MM.1S (cell line): Measurements from ENCODE around the gene CRMP1.

Source experiments
- DNase-seq: peaks from one replicate; pipeline ENCODE4 v3.0.0-alpha.2; 2015
- H2AFZ ChIP-seq: fragments of 300-600 bp; sonication (generic); 2 replicates; pipeline ENCODE4 v1.6.0; 2016; ENCODE audit warnings: antibody characterized with exemption, low read length
- H3F3A ChIP-seq: fragments of 300-600 bp; sonication (generic); 2 replicates; pipeline ENCODE4 v1.6.1; 2016; ENCODE audit warnings: mild to moderate bottlenecking, antibody characterized with exemption, low read length, moderate library complexity, mixed read lengths; ENCODE audit not compliant: insufficient read depth
- H3K27ac ChIP-seq: fragments of 300-600 bp; sonication (generic); 2 replicates; pipeline ENCODE4 v1.5.1; 2016; ENCODE audit warnings: mild to moderate bottlenecking, low read length
- H3K27me3 ChIP-seq: fragments of 300-600 bp; sonication (generic); replicated peaks from 2 replicates; pipeline ENCODE4 v1.6.0; 2016; ENCODE audit warnings: low read length; ENCODE audit not compliant: insufficient read depth
- H3K36me3 ChIP-seq: fragments of 300-600 bp; sonication (generic); replicated peaks from 2 replicates; pipeline ENCODE4 v1.6.1; 2016; ENCODE audit warnings: mild to moderate bottlenecking, low read length, mixed read lengths; ENCODE audit not compliant: insufficient read depth
- H3K4me1 ChIP-seq: fragments of 300-600 bp; sonication (generic); 2 replicates; pipeline ENCODE4 v1.6.1; 2016; ENCODE audit warnings: low read length, mixed read lengths
- H3K4me2 ChIP-seq: fragments of 300-600 bp; sonication (generic); 2 replicates; pipeline ENCODE4 v1.6.0; 2016; ENCODE audit warnings: low read depth, low read length
- H3K4me3 ChIP-seq: fragments of 300-600 bp; sonication (generic); 2 replicates; pipeline ENCODE4 v1.5.1; 2016; ENCODE audit warnings: low read length, mixed read lengths
- H3K79me2 ChIP-seq: fragments of 300-600 bp; sonication (generic); 2 replicates; pipeline ENCODE4 v1.6.1; 2016; ENCODE audit warnings: mixed run types, low read length, mixed read lengths
- H3K9ac ChIP-seq: fragments of 300-600 bp; sonication (generic); 2 replicates; pipeline ENCODE4 v1.6.1; 2016; ENCODE audit warnings: low read length, mixed read lengths
- H3K9me2 ChIP-seq: fragments of 300-600 bp; sonication (generic); replicated peaks from 2 replicates; pipeline ENCODE4 v1.6.1; 2016; ENCODE audit warnings: mild to moderate bottlenecking, low read length, mixed read lengths; ENCODE audit not compliant: insufficient read depth
- H3K9me3 ChIP-seq: fragments of 300-600 bp; sonication (generic); replicated peaks from 2 replicates; pipeline ENCODE4 v1.6.1; 2016; ENCODE audit warnings: mild to moderate bottlenecking, low read length, mixed read lengths; ENCODE audit not compliant: insufficient read depth
- H4K20me1 ChIP-seq: fragments of 300-600 bp; sonication (generic); 2 replicates; pipeline ENCODE4 v1.6.1; 2016; ENCODE audit warnings: mild to moderate bottlenecking, low read length, moderate library complexity, mixed read lengths; ENCODE audit not compliant: insufficient read depth
- CTCF ChIP-seq: fragments of 300-600 bp; sonication (generic); IDR thresholded peaks from 2 replicates; pipeline ENCODE4 v1.5.1; 2016; ENCODE audit warnings: antibody characterized with exemption, low read length, mixed read lengths
- EZH2 ChIP-seq: fragments of 300-600 bp; sonication (generic); optimal IDR thresholded peaks from 2 replicates; pipeline ENCODE3; 2017; ENCODE audit warnings: low read depth, mild to moderate bottlenecking, antibody characterized with exemption, low read length, mixed read lengths
- EZH2phosphoT487 ChIP-seq: fragments of 300-600 bp; sonication (generic); IDR thresholded peaks from 2 replicates; pipeline ENCODE4 v1.6.1; 2018; ENCODE audit warnings: antibody characterized with exemption, low read length

CRMP1 gene

DNA sequence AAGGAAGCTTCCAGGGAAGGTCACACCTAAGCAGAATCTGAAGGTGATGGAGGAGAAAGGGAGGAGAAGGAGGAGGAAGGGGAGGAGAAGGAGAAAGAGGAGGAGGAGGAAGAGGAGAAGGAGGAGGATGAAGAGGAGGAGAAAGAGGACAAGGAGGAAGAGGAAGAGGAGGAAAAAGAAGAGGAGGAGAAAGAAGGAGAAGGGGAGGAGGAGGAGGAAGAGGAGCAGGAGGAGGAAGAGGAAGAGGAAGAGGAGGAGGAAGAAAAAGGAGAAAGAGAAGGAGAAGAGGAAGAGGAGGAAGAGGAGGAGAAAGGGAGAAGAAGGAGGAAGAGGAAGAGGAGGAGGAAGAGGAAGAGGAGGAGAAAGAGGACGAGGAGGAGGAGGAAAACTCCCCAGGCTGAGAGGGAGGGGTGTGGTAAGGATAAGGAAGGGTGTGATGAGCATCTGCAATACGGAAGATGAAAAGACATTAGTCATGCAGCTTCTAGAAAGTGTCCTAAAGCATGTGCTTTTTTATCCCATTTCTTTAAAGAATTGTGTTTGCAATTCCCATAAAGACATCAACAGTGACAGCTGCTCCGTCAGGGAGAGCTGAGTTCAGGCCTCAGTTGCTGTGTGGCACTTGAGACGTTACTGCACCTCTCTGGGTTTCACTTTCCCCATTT is 41.1 kb downstream of the CRMP1 start:
- Histone ChIP-seq H3F3A (no peaks in the 10 kb centered on the region), H3K27me3 (no peaks in the 10 kb centered on the region), H4K20me1 (no peaks in the 10 kb centered on the region), H3K4me3 (no peak overlapping the region), H2AFZ (no peak overlapping the region), H3K9me3 (no peaks in the 10 kb centered on the region), H3K36me3 (no peaks in the 10 kb centered on the region), H3K4me2 (no peak overlapping the region), H3K9me2 (no peaks in the 10 kb centered on the region), H3K79me2 (no peaks in the 10 kb centered on the region), H3K9ac (no peak overlapping the region), H3K4me1 (no peaks in the 10 kb centered on the region), H3K27ac (no peak overlapping the region)
- TF ChIP-seq EZH2 (no peak), CTCF (no peak), EZH2phosphoT487 (no peak)
- DNase-seq, result no peak

DNA sequence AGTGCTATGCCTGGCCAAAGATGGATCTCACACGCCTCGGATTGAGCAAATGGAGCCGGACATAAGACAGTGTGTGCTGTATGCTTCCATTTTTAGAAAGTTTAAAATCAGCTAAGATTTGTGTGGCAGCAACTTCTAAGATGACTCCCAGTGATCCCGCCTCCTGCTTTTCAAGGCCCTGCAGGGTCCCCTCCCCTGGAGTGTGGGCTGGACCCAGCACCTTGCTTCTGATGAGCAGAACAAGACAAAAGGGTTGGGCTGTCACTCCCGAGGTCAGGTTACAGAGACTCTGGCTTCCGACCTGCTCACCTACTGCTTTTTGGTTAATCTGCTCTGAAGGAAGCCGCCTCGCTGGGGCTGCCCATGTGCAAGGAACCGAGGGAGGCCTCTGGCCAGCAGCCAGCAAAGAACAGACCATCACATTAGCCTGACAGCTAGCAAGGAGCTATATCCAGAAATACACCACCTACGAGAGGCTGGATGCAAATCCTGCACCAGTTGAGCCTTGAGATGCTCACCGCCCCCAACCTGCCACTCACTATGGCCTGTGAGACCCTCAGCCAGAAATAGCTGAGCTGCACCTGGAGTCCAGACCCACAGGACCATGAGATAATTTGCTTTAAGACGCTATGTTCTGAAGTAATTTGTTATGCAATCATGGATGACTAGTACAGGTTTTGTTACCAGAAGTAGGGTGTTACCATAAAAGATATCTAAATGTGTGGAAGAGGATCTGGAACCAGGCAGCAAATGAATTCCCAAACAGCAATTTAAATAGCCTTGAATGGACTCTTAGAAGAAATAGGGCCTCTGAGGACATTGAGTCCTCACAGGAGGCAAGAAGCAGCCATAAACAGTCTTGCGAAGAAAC is 47.6 kb downstream of the CRMP1 start:
- Histone ChIP-seq H3K79me2 (no peaks in the 10 kb centered on the region), H3K9ac (no peak overlapping the region), H3K36me3 (no peaks in the 10 kb centered on the region), H3K4me2 (no peak overlapping the region), H2AFZ (no peak overlapping the region), H3K27ac (no peak overlapping the region), H3K9me3 (no peaks in the 10 kb centered on the region), H3K4me3 (no peak overlapping the region), H4K20me1 (no peaks in the 10 kb centered on the region), H3K4me1 (no peaks in the 10 kb centered on the region), H3K9me2 (no peaks in the 10 kb centered on the region), H3K27me3 (no peaks in the 10 kb centered on the region), H3F3A (no peaks in the 10 kb centered on the region)
- DNase-seq, result no peak
- TF ChIP-seq CTCF (no peak), EZH2phosphoT487 (no peak), EZH2 (no peak)

DNA sequence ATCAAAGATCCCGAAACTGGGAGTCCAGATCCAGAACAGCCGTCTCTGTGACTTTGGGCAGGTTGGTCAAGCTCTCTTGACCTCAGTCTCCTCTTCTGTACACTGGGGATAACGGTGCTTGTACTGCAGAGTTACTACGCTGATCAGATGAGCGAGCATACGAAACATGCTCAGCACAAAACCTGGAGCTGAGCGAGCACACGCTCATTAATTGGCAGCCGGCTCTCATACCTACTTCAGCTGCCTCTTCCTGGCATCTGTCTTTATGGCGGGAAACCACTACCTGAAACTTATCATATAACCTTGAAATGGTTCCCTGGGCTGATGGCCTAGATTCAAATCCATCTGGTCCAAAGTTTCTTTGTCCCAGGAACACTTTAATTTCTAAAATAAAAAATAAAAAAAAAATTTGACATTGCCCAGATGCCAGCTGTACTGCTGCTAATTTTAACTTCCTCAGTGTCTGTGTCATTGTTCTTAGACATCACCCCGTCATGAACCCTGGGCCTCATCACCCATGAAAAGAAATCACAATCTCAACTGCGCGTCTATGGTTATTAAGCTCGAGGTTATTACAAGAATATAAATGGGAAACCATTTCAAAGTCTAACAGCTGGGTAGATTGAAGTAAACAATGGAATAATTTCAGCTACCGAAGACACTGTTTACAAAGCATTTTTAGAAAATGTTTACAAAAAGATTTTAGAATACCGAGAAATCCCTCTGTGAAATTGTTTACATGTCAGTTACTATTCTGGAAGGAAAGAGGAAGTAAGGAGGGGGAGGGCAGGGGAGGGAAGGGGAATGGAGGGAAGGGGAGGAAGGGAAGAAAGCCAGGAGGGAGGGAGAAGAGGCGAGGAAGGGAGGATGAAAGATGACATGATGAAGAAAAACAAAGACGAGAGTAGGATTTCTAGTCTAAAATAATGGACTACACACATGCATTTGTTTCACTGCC is 49.0 kb downstream of the CRMP1 start:
- no peaks in the 10 kb centered on the region for H3K36me3 ChIP-seq
- H3K79me2 ChIP-seq, result no peaks in the 10 kb centered on the region
- no peaks in the 10 kb centered on the region for H3K27me3 ChIP-seq
- no peaks in the 10 kb centered on the region for H3K9me3 ChIP-seq
- no peaks in the 10 kb centered on the region for H4K20me1 ChIP-seq
- no peak overlapping the region for H3K9ac ChIP-seq
- no peak overlapping the region for H3K27ac ChIP-seq
- H2AFZ ChIP-seq, result no peak overlapping the region
- TF ChIP-seq EZH2, result no peak
- TF ChIP-seq CTCF, result no peak
- TF ChIP-seq EZH2phosphoT487, result no peak
- H3K4me1 ChIP-seq, result no peaks in the 10 kb centered on the region
- no peaks in the 10 kb centered on the region for H3F3A ChIP-seq
- H3K4me3 ChIP-seq, result no peak overlapping the region
- no peak for DNase-seq
- H3K4me2 ChIP-seq, result no peak overlapping the region
- no peaks in the 10 kb centered on the region for H3K9me2 ChIP-seq
